Keratinocyte (primary cell): ENCODE measurements around the gene NSMCE1. TPM values are rescaled to one million over a fixed set of nuclear protein-coding genes. Genes with fewer than 3 reads are reported as not detected.

ENCODE experiments used
- DNase-seq: peaks from one replicate; pipeline ENCODE4 v3.0.0-alpha.2; 2011; ENCODE audit warnings: low read depth, missing footprints, low spot score
- FAIRE-seq: peaks from 2 replicates; lab custom pipeline; 2011; peaks lifted over from hg19 to GRCh38; lab: Jason Lieb, UNC
- H2AFZ ChIP-seq: 2 replicates; pipeline ENCODE4 v1.6.0; 2012; ENCODE audit warnings: low read length, control low read depth, inconsistent platforms; ENCODE audit not compliant: control insufficient read depth
- H3K27ac ChIP-seq: 2 replicates; pipeline ENCODE4 v1.5.1; 2011; ENCODE audit warnings: low read length; ENCODE audit not compliant: control insufficient read depth, insufficient read depth
- H3K27me3 ChIP-seq: 3 replicates; pipeline ENCODE4 v1.6.0; 2011; ENCODE audit warnings: low read length; ENCODE audit not compliant: control insufficient read depth, insufficient read depth; ENCODE audit errors: extremely low read depth
- H3K36me3 ChIP-seq, 2 experiments: 2 replicates in 1 of 2; 3 replicates in 1 of 2; pipeline ENCODE4 v1.5.1; 2011; ENCODE audit warnings: low read length in 2 of 2, mild to moderate bottlenecking in 1 of 2; ENCODE audit not compliant: control insufficient read depth in 2 of 2, insufficient read depth in 2 of 2; ENCODE audit errors: extremely low read depth in 1 of 2
- H3K4me1 ChIP-seq: 3 replicates; pipeline ENCODE4 v1.5.1; 2011; ENCODE audit warnings: low read length; ENCODE audit not compliant: control insufficient read depth, insufficient read depth; ENCODE audit errors: extremely low read depth
- H3K4me2 ChIP-seq: 3 replicates; pipeline ENCODE4 v1.6.0; 2011; ENCODE audit warnings: low read depth, low read length; ENCODE audit not compliant: control insufficient read depth, insufficient read depth; ENCODE audit errors: extremely low read depth
- H3K4me3 ChIP-seq, 3 experiments: fragments of 200-600 bp in 1 of 3; sonication (generic) in 1 of 3; 2 replicates in 2 of 3; 3 replicates in 1 of 3; pipeline ENCODE4 v1.5.1; 2011 to 2016; ENCODE audit warnings: low read length in 3 of 3, mild to moderate bottlenecking in 3 of 3, control low read depth in 2 of 3, inconsistent platforms in 1 of 3, low read depth in 1 of 3, mixed read lengths in 1 of 3, mixed run types in 1 of 3, moderate library complexity in 1 of 3; ENCODE audit not compliant: control insufficient read depth in 2 of 3, insufficient read depth in 2 of 3; ENCODE audit errors: extremely low read depth in 1 of 3
- H3K79me2 ChIP-seq: 2 replicates; pipeline ENCODE4 v1.6.0; 2012; ENCODE audit warnings: low read length; ENCODE audit not compliant: control insufficient read depth, insufficient read depth
- H3K9ac ChIP-seq: 3 replicates; pipeline ENCODE4 v1.6.0; 2011; ENCODE audit warnings: low read length; ENCODE audit not compliant: control insufficient read depth, insufficient read depth; ENCODE audit errors: extremely low read depth
- H3K9me1 ChIP-seq: 3 replicates; pipeline ENCODE4 v1.6.0; 2011; ENCODE audit warnings: low read length; ENCODE audit not compliant: control insufficient read depth, insufficient read depth; ENCODE audit errors: extremely low read depth
- H3K9me3 ChIP-seq: 2 replicates; pipeline ENCODE4 v1.5.1; 2012; ENCODE audit warnings: low read depth, low read length; ENCODE audit not compliant: control insufficient read depth
- H4K20me1 ChIP-seq: 3 replicates; pipeline ENCODE4 v1.6.0; 2011; ENCODE audit warnings: low read length; ENCODE audit not compliant: control insufficient read depth, insufficient read depth; ENCODE audit errors: extremely low read depth
- CTCF ChIP-seq, 3 experiments: IDR thresholded peaks in 1 of 3; conservative IDR thresholded peaks in 1 of 3; optimal IDR thresholded peaks in 1 of 3; 2 replicates in 2 of 3; 3 replicates in 1 of 3; pipeline versions ENCODE3 to v1.5.1; 2011; ENCODE audit warnings: low read length in 3 of 3, mild to moderate bottlenecking in 3 of 3, moderate library complexity in 2 of 3, control low read depth in 1 of 3, inconsistent platforms in 1 of 3; ENCODE audit not compliant: insufficient read depth in 2 of 3; ENCODE audit errors: extremely low read depth in 1 of 3
- EZH2 ChIP-seq: IDR thresholded peaks from one replicate; pipeline ENCODE4 v1.6.1; 2012; ENCODE audit warnings: inconsistent platforms, mild to moderate bottlenecking, low read length, moderate library complexity
- dilution Hi-C: fragments of 300-500 bp; cut with MboI; formaldehyde crosslinking; loops from one replicate; pipeline ENCODE4 v1.7.0; 2020; ENCODE audit warnings: low sequenced_read_pairs; ENCODE audit not compliant: extremely low pct_ligation_motif_present
- polyA plus RNA-seq, 5 experiments: library from polyadenylated mRNA; depleted of rRNA in 3 of 5; stranded (reverse) in 3 of 5; stranded (forward) in 1 of 5; unstranded in 1 of 5; fragments of >200 nt; gene quantifications; 1 replicate in 1 of 5; 2 replicates in 3 of 5; 3 replicates in 1 of 5; pipeline versions ENCODE4 v1.2.1 to v1.2.3, GENCODE V29; 2011 to 2012; ENCODE audit warnings: missing spikeins in 2 of 5, low read depth in 1 of 5, low replicate concordance in 1 of 5

The NSMCE1 gene
- polyA plus RNA-seq, 1 donor (not counting 4 experiments of a cell fraction or from before 2014, with no cell fraction given), result 55.9 TPM

GRCh38 chr16:27198451-27199234 lies 69.9 kb downstream of the NSMCE1 start:
- Histone ChIP-seq H3K79me2 (no peaks in the 10 kb centered on the region), H2AFZ (no peak overlapping the region), H3K27me3 (no peaks in the 10 kb centered on the region), H3K4me2 (no peak overlapping the region), H4K20me1 (no peaks in the 10 kb centered on the region), H3K4me1 (peaks cover 17% of the 10 kb centered on the region), H3K27ac (no peak overlapping the region), H3K9me1 (no peaks in the 10 kb centered on the region), H3K9me3 (no peaks in the 10 kb centered on the region), H3K36me3 (no peaks in the 10 kb centered on the region), H3K4me3 (no peak overlapping the region), H3K9ac (no peak overlapping the region)
- dilution Hi-C loops, result no loop called here
- TF ChIP-seq EZH2, result no peak
- TF ChIP-seq CTCF (optimal IDR thresholded peaks at IDR 0.05 in 1 of 3, IDR thresholded peaks at IDR 0.05 in 1 of 3, conservative IDR thresholded peaks at IDR 0.05 in 1 of 3; ENCODE audit: extremely low read depth in 1 of 3, insufficient read depth in 2 of 3, low read length in 3 of 3), result no peak
- DNase-seq, result no peak
- FAIRE-seq, result no peak

GRCh38 chr16:27197004-27197403 lies 71.6 kb downstream of the NSMCE1 start:
- no peaks in the 10 kb centered on the region for H3K27me3 ChIP-seq
- FAIRE-seq (no peak), DNase-seq (no peak)
- H3K4me3 ChIP-seq, result no peak overlapping the region
- H3K27ac ChIP-seq, result no peak overlapping the region
- no peak overlapping the region for H3K9ac ChIP-seq
- dilution Hi-C loops, result no loop called here
- H3K4me1 ChIP-seq, result peaks cover 12% of the 10 kb centered on the region
- TF ChIP-seq CTCF (optimal IDR thresholded peaks at IDR 0.05 in 1 of 3, IDR thresholded peaks at IDR 0.05 in 1 of 3, conservative IDR thresholded peaks at IDR 0.05 in 1 of 3; ENCODE audit: extremely low read depth in 1 of 3, insufficient read depth in 2 of 3, low read length in 3 of 3) (no peak), EZH2 (no peak)
- H4K20me1 ChIP-seq, result no peaks in the 10 kb centered on the region
- H3K36me3 ChIP-seq, result no peaks in the 10 kb centered on the region
- no peaks in the 10 kb centered on the region for H3K79me2 ChIP-seq
- no peaks in the 10 kb centered on the region for H3K9me3 ChIP-seq
- no peak overlapping the region for H2AFZ ChIP-seq
- H3K4me2 ChIP-seq, result no peak overlapping the region
- H3K9me1 ChIP-seq, result no peaks in the 10 kb centered on the region
